ENCODE data around the gene NAA10.
A peak's percentile ranks its signal among the peaks of the same experiment; 100 is the strongest.

The NAA10 gene

GRCh38 chrX:153889123-153889522 is 45.7 kb downstream of the NAA10 start:
- no peaks in the 10 kb centered on the region for H3K36me3 ChIP-seq (ENCODE audit: insufficient read depth, low read length)
- no peaks in the 10 kb centered on the region for H3K79me2 ChIP-seq (ENCODE audit: insufficient read depth, low read length)

DNA sequence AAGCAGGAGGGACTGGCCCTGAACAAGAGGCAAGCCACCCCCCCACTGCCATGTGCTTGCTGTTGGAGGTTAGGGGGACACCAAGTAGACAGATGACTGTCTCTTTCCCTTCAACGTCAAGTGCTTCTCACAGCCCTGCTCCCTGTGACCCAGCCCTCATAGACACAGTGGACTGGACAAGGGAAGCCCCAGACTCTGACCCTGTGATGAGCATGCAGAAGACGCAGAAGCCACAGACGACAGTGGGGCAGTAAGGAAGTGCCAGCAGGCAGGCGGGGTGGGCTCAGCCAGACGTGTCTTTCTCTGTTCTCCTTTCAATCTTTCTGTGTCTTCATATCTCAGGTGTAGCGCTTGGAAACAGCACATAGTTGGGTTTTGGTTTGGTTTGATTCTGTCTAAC is 46.5 kb downstream of the NAA10 start:
- no peaks in the 10 kb centered on the region for H3K79me2 ChIP-seq (ENCODE audit: insufficient read depth, low read length)
- H3K4me3 ChIP-seq (ENCODE audit: low read length, poor library complexity, severe bottlenecking) = no peak overlapping the region
- no peaks in the 10 kb centered on the region for H3K27me3 ChIP-seq (ENCODE audit: insufficient read depth, low read length, poor library complexity, severe bottlenecking)
- H3K9me2 ChIP-seq (replicated peaks; ENCODE audit: low read depth, low read length) = no peaks in the 10 kb centered on the region
- TF ChIP-seq CTCF (conservative IDR thresholded peaks at IDR 0.05; ENCODE audit: low read length) (no peak), EZH2phosphoT487 (IDR thresholded peaks at IDR 0.05; ENCODE audit: borderline replicate concordance) (no peak)
- H3K4me2 ChIP-seq (ENCODE audit: low read depth, low read length, poor library complexity, severe bottlenecking) = no peak overlapping the region
- peaks cover 11% of the 10 kb centered on the region for H3K4me1 ChIP-seq (ENCODE audit: insufficient read depth, low read length, poor library complexity, severe bottlenecking)
- no peaks in the 10 kb centered on the region for H3K9me3 ChIP-seq (ENCODE audit: insufficient read depth, low read depth, low read length)
- H3F3A ChIP-seq (ENCODE audit: low read depth) = no peaks in the 10 kb centered on the region
- H3K9ac ChIP-seq (ENCODE audit: low read depth, low read length, poor library complexity, severe bottlenecking) = no peak overlapping the region
- H4K20me1 ChIP-seq (ENCODE audit: insufficient read depth, low read length, poor library complexity, severe bottlenecking) = no peaks in the 10 kb centered on the region
- no peak overlapping the region for H2AFZ ChIP-seq (ENCODE audit: low read length)
- H3K36me3 ChIP-seq (ENCODE audit: insufficient read depth, low read length) = no peaks in the 10 kb centered on the region

More at GRCh38 chrX:153889123-153889522, 45.7 kb downstream of the NAA10 start:
- Histone ChIP-seq H3F3A (ENCODE audit: low read depth) (no peaks in the 10 kb centered on the region), H3K4me1 (ENCODE audit: insufficient read depth, low read length, poor library complexity, severe bottlenecking) (peaks cover 11% of the 10 kb centered on the region), H3K9ac (ENCODE audit: low read depth, low read length, poor library complexity, severe bottlenecking) (no peak overlapping the region), H2AFZ (ENCODE audit: low read length) (no peak overlapping the region), H3K9me2 (replicated peaks; ENCODE audit: low read depth, low read length) (no peaks in the 10 kb centered on the region), H3K27me3 (ENCODE audit: insufficient read depth, low read length, poor library complexity, severe bottlenecking) (no peaks in the 10 kb centered on the region), H3K9me3 (ENCODE audit: insufficient read depth, low read depth, low read length) (no peaks in the 10 kb centered on the region), H3K4me2 (ENCODE audit: low read depth, low read length, poor library complexity, severe bottlenecking) (no peak overlapping the region), H4K20me1 (ENCODE audit: insufficient read depth, low read length, poor library complexity, severe bottlenecking) (no peaks in the 10 kb centered on the region), H3K4me3 (ENCODE audit: low read length, poor library complexity, severe bottlenecking) (no peak overlapping the region)
- TF ChIP-seq EZH2phosphoT487 (IDR thresholded peaks at IDR 0.05; ENCODE audit: borderline replicate concordance) (no peak), CTCF (conservative IDR thresholded peaks at IDR 0.05; ENCODE audit: low read length) (no peak)

- no peaks in the 10 kb centered on the region for H3K9me2 ChIP-seq (replicated peaks; ENCODE audit: low read depth, low read length)
- H3K4me2 ChIP-seq (ENCODE audit: low read depth, low read length, poor library complexity, severe bottlenecking) = peak overlapping the region; percentile 48
- H3K79me2 ChIP-seq (ENCODE audit: insufficient read depth, low read length) = no peaks in the 10 kb centered on the region
- H3F3A ChIP-seq (ENCODE audit: low read depth) = no peaks in the 10 kb centered on the region
- no peaks in the 10 kb centered on the region for H3K9me3 ChIP-seq (ENCODE audit: insufficient read depth, low read depth, low read length)
- TF ChIP-seq EZH2phosphoT487 (IDR thresholded peaks at IDR 0.05; ENCODE audit: borderline replicate concordance) = no peak
- TF ChIP-seq CTCF (conservative IDR thresholded peaks at IDR 0.05; ENCODE audit: low read length) = no peak
- peak overlapping the region; percentile 27; the same call in 1 of the 2 replicates for H2AFZ ChIP-seq (ENCODE audit: low read length)
- H4K20me1 ChIP-seq (ENCODE audit: insufficient read depth, low read length, poor library complexity, severe bottlenecking) = no peaks in the 10 kb centered on the region
- no peaks in the 10 kb centered on the region for H3K36me3 ChIP-seq (ENCODE audit: insufficient read depth, low read length)
- H3K4me3 ChIP-seq (ENCODE audit: low read length, poor library complexity, severe bottlenecking) = no peak overlapping the region
- H3K9ac ChIP-seq (ENCODE audit: low read depth, low read length, poor library complexity, severe bottlenecking) = no peak overlapping the region
- peaks cover 11% of the 10 kb centered on the region for H3K4me1 ChIP-seq (ENCODE audit: insufficient read depth, low read length, poor library complexity, severe bottlenecking)
- no peaks in the 10 kb centered on the region for H3K27me3 ChIP-seq (ENCODE audit: insufficient read depth, low read length, poor library complexity, severe bottlenecking)
Observed at GRCh38 chrX:153887385-153887784, 47.5 kb downstream of the NAA10 start.

Measured in Loucy (cell line).